CD4-positive, alpha-beta T cell treated with Interleukin-17A for 1 hour (primary cell): ENCODE results near the gene NCR2.
"Not testable (repeated sequence)": the region's sequence is repeated elsewhere in the genome, so short reads cannot be mapped to it uniquely, and the experiment has no call there.

Source experiments
- DNase-seq: peaks from one replicate; pipeline ENCODE4 v3.0.0-alpha.2; 2020

NCR2 gene, protein sequence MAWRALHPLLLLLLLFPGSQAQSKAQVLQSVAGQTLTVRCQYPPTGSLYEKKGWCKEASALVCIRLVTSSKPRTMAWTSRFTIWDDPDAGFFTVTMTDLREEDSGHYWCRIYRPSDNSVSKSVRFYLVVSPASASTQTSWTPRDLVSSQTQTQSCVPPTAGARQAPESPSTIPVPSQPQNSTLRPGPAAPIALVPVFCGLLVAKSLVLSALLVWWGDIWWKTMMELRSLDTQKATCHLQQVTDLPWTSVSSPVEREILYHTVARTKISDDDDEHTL

DNA sequence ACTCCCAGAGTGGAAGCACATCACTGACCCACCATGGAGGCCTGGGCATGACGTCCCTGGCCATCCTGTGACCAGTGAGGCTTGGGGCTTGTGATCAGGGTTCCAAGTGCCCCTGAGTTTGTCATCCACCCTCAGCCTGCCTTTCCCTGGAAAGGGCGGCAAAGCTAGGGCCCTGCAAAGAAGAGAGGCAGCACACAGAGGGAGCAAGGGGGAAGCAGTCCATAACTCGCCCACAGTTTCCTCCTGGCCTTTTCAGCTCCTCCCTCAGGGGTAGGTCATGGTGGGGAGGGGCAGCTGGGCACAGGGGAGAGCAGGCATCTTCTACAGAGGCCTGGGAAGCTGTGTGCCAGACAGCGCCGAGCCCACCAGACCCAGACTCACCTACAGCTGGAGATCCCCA lies at the start of gene NCR2:
NCR2 (plus strand) TSS at position 313 of the 400 bp plus-strand sequence. CDS start 269 bp downstream, outside the sequence.
- no peak for DNase-seq

DNA sequence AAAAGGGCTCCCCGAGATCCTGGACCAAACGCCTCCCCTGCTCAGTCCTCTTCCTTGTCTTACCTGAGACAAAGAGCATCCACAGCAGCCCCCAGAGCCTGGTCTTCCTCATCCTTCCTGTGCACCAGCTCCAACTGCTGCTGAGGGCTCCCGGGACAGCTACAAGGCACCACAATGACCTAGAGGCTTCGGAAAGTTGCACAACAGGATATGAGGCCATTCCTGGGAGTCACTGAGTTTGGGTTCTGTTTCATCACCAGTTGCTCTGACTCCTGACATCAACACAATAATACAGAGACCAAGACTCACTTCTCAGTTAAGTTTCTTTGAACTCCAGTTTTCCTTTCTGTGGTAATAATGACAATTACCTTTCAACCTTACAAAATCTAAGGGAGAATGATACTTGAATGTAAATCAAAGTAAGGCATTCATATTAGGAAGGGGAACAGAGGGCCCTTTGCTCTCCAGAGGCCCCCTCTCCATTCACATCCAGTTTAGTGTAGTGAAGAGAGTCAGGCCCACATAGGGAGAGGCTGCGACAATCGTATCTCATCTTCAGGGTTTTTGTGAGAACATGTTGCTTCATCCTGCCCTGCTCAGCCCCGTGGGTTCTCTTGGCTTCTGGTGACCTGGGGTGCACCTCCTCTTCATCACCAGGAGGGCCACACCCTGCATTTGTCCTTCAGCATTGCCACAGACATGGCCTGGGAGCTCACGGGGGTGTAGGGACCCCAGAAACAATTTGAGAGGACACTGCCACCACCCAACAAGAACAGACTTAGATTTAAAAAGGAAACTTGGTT lies 48.7 kb upstream of the NCR2 start, which contains the start of gene TREM1:
TREM1 (minus strand) TSS at position 139 of the 803 bp plus-strand sequence; CDS start at position 112, 27 bp downstream.
- peak; percentile 40 for DNase-seq

DNA sequence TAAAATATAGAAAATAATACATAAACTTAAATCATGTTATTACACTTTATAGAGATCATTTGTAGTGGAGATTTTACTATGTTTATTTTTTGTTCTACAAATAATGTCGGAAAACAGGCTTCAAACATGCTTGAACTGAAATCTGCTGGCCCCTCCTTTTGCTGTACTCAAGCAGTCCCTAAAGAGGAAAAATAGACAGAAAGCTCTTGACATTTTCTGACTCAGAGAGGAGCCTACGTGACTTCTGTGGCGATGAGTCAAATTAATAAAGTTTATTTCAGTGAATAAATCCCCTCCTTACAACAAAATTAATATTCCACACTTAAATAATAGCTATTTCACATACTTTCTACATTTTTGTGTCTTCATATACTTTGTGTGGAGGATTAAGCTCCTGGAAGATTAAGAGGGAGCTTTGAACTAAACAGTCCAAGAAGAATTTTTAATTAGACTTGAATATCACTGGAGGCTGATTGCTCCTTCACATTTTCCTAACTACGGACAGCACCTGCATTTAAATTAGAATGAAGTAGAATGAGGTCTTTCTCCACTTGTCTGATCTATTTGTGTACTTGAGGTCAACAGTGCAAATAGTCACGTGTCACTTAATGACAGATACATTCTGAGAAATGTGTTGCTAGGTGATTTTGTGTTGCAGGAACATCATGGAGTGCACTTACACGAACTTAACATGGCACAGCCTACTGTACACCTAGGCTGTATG lies 47.2 kb upstream of the NCR2 start:
- DNase-seq: no peak

DNA sequence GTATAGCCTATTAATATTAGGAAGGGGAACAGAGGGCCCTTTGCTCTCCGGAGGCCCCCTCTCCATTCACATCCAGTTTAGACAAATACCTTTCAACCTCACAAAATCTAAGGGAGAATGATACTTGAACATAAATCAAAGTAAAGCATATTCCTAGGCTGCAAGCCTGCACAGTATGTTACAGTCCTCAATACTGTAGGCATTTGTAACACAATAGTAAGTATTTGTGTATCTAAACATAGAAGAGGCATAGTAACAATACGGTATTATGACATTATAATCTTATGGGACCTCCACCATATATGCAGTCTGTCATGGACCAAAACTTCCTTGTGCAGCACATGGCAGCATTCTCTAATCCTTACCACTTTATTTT lies 46.7 kb upstream of the NCR2 start:
- no peak for DNase-seq

DNA sequence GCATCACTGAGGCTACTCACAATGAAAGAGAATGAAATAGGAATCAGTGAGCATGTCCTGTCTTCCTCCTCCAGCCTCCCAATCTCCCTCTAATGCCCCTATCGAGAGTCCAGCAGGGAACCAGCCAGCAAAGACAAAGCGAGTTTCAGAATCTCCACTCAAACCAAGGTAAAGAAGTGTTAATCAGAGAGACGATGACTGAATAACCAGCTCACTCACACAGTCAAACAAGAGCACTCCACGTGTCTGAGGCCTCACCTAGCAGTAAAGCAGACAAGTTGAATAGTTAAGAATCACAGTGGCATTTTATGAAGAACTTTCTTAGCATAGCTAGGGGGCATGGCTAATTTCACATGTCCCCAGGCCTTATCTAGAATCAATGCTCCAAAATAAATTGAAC lies 45.6 kb upstream of the NCR2 start:
- no peak for DNase-seq

DNA sequence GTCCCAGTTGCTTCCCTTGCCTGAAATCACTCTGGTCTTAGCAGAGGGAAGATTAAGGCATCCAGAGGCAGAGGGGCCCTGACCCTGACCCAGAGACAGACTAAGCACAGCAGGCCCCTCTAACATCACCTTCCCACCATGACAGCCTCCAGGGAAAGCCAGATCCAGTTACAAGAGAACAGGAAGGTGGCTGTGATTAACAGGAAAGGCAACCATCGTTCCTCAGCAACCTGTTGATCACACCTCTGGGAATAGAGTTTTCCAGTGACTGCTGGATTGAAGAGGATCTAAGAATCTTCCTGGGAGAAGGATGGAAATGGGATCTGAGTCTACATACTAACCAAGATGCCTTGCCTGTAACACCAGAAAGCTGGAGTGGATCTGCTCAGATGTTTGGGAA lies 43.7 kb upstream of the NCR2 start:
- DNase-seq: no peak

- no peak for DNase-seq
Measured at GRCh38 chr6:41294214-41294872, 41.1 kb upstream of the NCR2 start.

DNA sequence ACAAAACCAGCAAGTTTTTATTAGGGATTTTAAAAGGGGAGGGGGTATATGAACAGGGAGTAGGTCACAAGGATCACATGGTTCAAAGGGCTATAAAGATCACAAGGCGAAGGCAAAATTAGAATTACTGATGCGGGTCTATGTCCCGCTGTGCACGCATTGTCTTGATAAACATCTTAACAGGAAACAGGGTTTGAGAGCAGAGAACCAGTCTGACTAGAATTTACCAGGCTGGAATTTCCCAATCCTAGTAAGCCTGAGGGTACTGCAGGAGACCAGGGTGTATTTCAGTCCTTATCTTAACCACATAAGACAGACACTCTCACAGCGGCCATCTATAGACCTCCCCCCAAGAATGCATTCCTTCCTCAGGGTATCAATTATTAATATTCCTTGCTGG lies 38.2 kb upstream of the NCR2 start:
- DNase-seq: not testable (repeated sequence)

GRCh38 chr6:41298785-41299502 lies 36.5 kb upstream of the NCR2 start:
- DNase-seq: peak; percentile 71

GRCh38 chr6:41302638-41303037 lies 32.8 kb upstream of the NCR2 start:
- no peak for DNase-seq

DNA sequence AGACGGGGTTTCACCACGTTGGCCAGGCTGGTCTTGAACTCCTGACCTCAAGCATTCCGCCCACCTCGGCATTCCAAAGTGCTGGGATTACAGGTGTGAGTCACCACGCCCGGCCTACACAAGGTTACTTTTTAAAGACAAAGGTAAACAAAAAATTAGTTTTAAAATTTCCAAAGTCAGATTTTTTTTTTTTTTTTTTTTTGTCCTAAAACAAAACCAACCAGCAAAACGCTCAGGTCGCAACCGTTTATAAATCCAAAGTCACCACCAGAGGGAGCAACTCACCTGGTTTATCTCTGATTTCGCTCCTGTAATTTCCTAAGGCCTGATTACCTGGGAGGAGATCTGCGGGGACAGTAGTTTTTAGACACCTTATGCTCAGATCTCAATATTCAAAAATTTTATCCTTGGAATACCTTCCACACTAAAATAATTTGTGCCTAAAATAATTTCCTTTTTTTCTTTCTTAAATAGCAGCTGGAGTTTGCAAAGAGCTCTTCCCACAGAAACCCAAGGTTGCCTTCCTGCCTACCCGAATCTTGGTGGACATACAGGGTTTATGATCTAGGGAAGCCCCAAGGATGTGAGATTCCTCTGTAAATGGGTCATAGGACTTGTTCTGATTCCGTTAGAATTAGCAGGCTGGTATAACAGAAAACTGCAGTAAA lies 29.1 kb upstream of the NCR2 start:
- peak; percentile 61 for DNase-seq

GRCh38 chr6:41315203-41315602 lies 20.2 kb upstream of the NCR2 start:
- no peak for DNase-seq

DNA sequence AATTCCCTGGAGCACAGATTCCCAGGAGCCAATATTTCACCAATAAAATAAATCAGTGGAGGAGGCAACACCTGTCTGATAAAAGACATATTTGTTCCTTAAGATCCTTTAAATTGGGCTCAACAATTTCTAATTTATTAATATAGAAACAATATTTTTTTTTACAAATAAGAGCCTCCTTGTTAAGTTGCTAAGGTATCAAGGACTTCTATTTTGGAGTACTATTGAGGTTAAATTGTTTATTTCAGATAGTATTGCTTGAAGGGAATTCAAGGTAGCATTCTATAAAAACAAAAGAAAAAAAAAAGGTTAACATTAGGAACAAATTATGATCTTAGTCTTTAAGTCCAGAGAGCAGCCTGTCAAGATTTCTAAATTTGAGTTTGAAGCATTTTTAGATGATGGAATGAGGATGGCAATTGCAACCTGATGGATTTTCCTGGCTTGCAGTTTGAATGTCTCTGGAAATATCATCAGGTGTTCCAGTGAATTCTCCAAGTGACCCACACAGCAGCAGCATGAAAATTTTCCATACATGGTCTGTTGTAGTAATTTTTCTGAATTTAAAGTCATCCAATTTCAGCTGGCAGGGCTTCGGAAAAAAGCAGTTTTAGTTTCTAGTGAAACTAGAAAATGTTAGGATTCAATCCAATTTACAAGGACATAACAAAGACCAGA lies 19.3 kb upstream of the NCR2 start:
- DNase-seq: no peak

DNA sequence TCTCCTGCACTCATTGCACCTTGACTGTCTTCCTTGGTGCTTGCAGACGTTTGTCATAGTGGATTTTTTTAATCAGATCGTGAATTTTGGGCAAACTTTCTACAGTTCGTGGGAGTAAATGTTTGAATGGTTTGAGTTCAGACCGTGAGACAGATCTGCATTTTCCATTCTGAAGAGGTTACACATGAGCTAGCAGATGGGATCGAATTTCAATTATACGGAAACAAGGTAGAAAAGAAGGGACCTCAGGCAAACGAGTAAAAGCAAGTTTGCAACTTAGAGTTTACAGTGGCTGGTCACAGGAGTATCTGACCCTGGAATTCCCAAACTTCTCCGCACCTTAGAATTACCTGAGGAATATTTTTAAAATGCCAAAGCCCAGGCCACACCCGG lies 17.2 kb upstream of the NCR2 start:
- DNase-seq: no peak

DNA sequence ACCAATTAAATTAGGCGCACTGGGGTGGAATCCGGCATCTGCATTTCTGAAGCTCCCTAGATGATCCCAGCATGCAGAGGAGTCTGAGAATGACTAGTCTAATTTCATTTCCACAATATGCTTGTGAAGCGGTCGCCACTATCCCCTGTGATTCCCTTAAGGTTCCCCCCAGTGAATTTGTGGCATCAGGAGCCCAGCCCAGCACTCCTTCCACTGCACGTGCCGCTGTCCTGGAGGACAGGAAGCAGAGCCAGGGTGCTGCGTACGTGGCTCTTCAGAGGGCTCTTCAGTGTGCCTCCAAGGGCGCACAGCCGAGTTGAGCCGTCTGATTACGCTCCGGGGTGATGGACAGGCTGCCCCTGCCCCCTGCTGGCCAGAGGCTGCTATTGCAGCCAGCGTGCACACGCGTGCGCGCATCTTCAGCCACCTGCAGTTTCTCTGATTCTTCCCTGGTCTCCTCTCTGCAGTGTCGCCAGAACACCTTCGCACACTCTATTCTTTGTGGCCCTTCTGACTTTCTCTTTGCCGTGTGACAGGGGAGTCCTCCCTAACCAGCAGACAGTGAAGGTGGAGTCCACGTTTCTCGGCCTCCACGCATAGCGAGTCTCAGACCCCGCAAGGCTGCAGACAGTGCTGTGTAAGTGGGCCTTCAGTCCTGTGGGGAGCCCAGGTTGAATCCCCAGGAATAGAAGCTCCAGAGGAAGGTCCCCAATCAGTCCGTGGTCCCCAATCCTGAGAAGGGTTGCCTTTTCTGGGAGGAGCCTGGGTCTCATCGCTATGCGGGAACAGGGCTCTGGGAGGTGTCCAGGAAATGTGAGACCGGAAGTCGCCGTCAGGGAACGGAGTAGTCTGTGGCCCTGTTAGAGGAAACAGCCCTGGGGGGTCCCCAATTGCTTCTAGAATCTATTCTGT lies 16.5 kb upstream of the NCR2 start:
- DNase-seq: peak; percentile 84

DNA sequence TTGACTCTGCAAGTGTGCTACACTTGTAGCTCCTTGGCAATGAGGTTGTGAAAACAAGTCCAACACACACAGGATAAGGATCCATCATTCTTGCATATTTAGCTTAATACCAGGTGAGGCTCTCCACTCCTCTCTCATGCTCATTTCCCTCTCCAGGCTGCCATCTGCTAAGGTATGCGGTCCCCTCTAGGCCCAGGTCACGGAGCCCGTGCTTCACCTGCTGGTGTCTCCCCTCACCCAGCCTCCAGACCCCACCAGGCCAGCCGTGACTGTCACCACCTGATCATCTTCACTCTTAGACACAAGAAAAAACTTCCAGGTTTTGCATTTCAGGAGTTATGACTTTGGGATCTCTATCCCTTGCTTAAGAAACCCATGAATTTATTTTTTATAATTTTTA lies 14.2 kb upstream of the NCR2 start:
- no peak for DNase-seq

DNA sequence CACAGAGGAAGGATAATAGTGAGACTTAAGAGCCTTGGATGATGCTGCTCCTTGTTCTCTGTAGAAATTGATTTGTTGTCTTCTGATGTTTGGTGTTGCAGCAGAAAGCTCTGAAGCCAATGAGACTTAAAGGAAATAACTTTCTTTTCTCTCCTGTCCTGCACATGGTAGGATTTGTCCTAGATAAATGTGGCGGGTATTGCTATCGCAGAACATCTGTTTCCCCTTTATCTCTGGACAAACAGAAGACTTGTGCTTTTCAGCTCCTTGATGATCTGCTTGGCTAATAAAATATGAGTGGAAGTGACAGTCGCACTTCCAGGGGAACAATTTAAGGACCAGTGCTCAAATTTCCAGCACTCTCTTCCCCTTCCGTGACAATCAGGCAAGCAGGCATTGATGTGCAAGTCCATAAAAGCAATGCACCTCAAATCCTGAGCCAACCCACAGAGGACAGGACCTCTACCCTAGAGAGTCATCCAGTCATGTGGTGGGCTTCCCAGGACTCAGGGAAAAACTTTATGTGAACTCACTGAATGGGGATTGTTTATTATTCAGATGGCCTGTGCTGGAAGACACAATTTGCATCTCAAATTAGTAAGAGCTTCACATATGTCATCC lies 9.9 kb upstream of the NCR2 start:
- no peak for DNase-seq

DNA sequence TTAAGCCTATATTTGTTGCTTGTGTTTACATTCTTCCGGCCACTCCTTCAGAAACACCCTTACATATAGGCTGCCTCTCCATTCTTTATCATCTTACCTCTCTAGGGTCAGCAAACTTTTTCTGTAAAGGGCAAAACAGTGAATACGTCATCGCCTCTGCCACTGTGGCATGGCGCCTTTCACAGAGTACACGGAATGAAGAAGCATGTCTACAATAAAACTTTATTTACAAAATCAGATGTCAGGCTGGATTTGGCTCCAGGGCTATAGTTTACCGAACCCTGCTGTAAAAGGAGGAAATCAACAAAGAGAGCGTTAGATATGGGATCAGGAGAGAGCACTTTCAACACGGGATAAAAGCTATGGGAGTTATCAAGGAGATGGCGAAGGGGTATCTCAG lies 9.3 kb upstream of the NCR2 start:
- DNase-seq: no peak

- DNase-seq: no peak
Measured at GRCh38 chr6:41327177-41327576, 8.2 kb upstream of the NCR2 start.
